HepG2 (cell line): ENCODE results near the gene GSTP1. TPM values are rescaled to one million over a fixed set of nuclear protein-coding genes. Genes with fewer than 3 reads are reported as not detected.

Experiments used
- ATAC-seq: fragments of 200-7000 bp; cut with Tn5 transposase; 3 replicates; pipeline ENCODE4 v1.9.1; 2020; ENCODE audit warnings: mild to moderate bottlenecking, moderate library complexity
- BruUV-seq: library from RNA; stranded (reverse); fragments of 400-500 nt; replicated peaks from 2 replicates; lab custom pipeline; 2021; lab: Mats Ljungman, UMichigan
- CTCF ChIA-PET: fragments of 300-600 bp; formaldehyde crosslinking; extraction: SDS; loops from one replicate; lab custom pipeline; 2021; ENCODE audit warnings: low total read pairs, inconsistent platforms, low intra/inter-chr PET ratio; lab: Yijun Ruan, JAX
- POLR2A ChIA-PET: fragments of 350-600 bp; sonication (Branson Sonifier 250); formaldehyde crosslinking; loops from one replicate; lab custom pipeline; 2020; ENCODE audit warnings: antibody characterized with exemption, inconsistent platforms; lab: Yijun Ruan, JAX
- DNase-seq: peaks from one replicate; pipeline ENCODE4 v3.0.0-alpha.2; 2015; ENCODE audit warnings: low spot score
- FAIRE-seq: peaks from 3 replicates; lab custom pipeline; 2011; peaks lifted over from hg19 to GRCh38; lab: Jason Lieb, UNC
- H2AFZ ChIP-seq: one replicate; pipeline ENCODE4 v1.6.1; 2011; ENCODE audit warnings: low read length, inconsistent platforms
- H3K27ac ChIP-seq: fragments of 300-600 bp; 3 replicates; pipeline ENCODE4 v1.8.0; 2011; ENCODE audit warnings: mixed run types, mild to moderate bottlenecking, mixed read lengths, low read length, inconsistent platforms; ENCODE audit not compliant: insufficient read depth; ENCODE audit errors: extremely low read length
- H3K27me3 ChIP-seq, 2 experiments: fragments of 200-600 bp in 1 of 2; 2 replicates in 1 of 2; 3 replicates in 1 of 2; pipeline versions ENCODE4 v1.6.0 to v1.8.0; 2011; ENCODE audit warnings: low read length in 2 of 2, mild to moderate bottlenecking in 2 of 2, moderate library complexity in 2 of 2, inconsistent platforms in 1 of 2; ENCODE audit not compliant: insufficient read depth in 2 of 2, control insufficient read depth in 1 of 2
- H3K36me3 ChIP-seq, 2 experiments: fragments of 200-600 bp in 1 of 2; replicated peaks in 1 of 2; 2 replicates in 1 of 2; 3 replicates in 1 of 2; pipeline versions ENCODE4 v1.5.1 to v1.8.0; 2011; ENCODE audit warnings: low read length in 2 of 2, inconsistent platforms in 1 of 2; ENCODE audit not compliant: insufficient read depth in 2 of 2, control insufficient read depth in 1 of 2
- H3K4me1 ChIP-seq: 2 replicates; pipeline ENCODE4 v1.5.1; 2012; ENCODE audit warnings: low read length, inconsistent platforms; ENCODE audit not compliant: insufficient read depth
- H3K4me2 ChIP-seq: 2 replicates; pipeline ENCODE4 v1.6.0; 2011; ENCODE audit warnings: low read depth, low read length, inconsistent platforms
- H3K4me3 ChIP-seq, 3 experiments: fragments of 200-600 bp in 1 of 3; sonication (generic), shearing (Covaris generic) in 1 of 3; replicated peaks in 1 of 3; 2 replicates each; pipeline ENCODE4 v1.5.1; 2011 to 2016; ENCODE audit warnings: low read length in 3 of 3, inconsistent platforms in 2 of 3, low read depth in 2 of 3, mild to moderate bottlenecking in 2 of 3, control low read depth in 1 of 3, mixed read lengths in 1 of 3; ENCODE audit not compliant: insufficient read depth in 1 of 3
- H3K79me2 ChIP-seq: one replicate; pipeline ENCODE4 v1.6.1; 2011; ENCODE audit warnings: low read length, inconsistent platforms; ENCODE audit not compliant: insufficient read depth
- H3K9ac ChIP-seq: 2 replicates; pipeline ENCODE4 v1.6.0; 2011; ENCODE audit warnings: mild to moderate bottlenecking, low read depth, low read length, inconsistent platforms; ENCODE audit not compliant: insufficient read depth
- H3K9me3 ChIP-seq: 2 replicates; pipeline ENCODE4 v1.5.1; 2012; ENCODE audit warnings: mild to moderate bottlenecking, low read length
- H4K20me1 ChIP-seq: 2 replicates; pipeline ENCODE4 v1.6.0; 2011; ENCODE audit warnings: inconsistent platforms, mild to moderate bottlenecking, low read length, moderate library complexity; ENCODE audit not compliant: insufficient read depth
- AHR ChIP-seq: IDR thresholded peaks from 2 replicates; pipeline ENCODE4 v1.6.1; 2018; ENCODE audit warnings: missing genetic modification reagents, missing compliant biosample characterization
- ARNT ChIP-seq: fragments of 450-650 bp; IDR thresholded peaks from 2 replicates; pipeline ENCODE4 v1.6.1; 2017
- CHCHD3 ChIP-seq: sonication (generic); formaldehyde crosslinking; IDR thresholded peaks from 2 replicates; pipeline ENCODE4 v1.8.0; 2022; ENCODE audit warnings: mild to moderate bottlenecking, missing genetic modification reagents, moderate library complexity
- ETV5 ChIP-seq: IDR thresholded peaks from 2 replicates; pipeline ENCODE4 v1.6.1; 2018; ENCODE audit warnings: missing biosample characterization, missing genetic modification reagents, inconsistent platforms, borderline replicate concordance
- HNRNPH1 ChIP-seq: fragments of 200-400 bp; formaldehyde crosslinking; optimal IDR thresholded peaks from 2 replicates; pipeline ENCODE3; 2017; ENCODE audit warnings: mild to moderate bottlenecking, low read depth, low read length
- MATR3 ChIP-seq: sonication (generic); formaldehyde crosslinking; IDR thresholded peaks from 2 replicates; pipeline ENCODE4 v1.4.0; 2020; ENCODE audit warnings: missing genetic modification reagents
- MIXL1 ChIP-seq: IDR thresholded peaks from 2 replicates; pipeline ENCODE4 v1.6.1; 2016
- NBN ChIP-seq: fragments of 450-650 bp; conservative IDR thresholded peaks from 2 replicates; pipeline ENCODE4 v1.6.1; 2017
- NCOA2 ChIP-seq: sonication (generic); formaldehyde crosslinking; IDR thresholded peaks from 2 replicates; pipeline ENCODE4 v1.8.0; 2022; ENCODE audit warnings: inconsistent platforms
- NFATC3 ChIP-seq: sonication (generic); formaldehyde crosslinking; IDR thresholded peaks from 2 replicates; pipeline ENCODE4 v1.5.1; 2020; ENCODE audit warnings: mild to moderate bottlenecking, missing genetic modification reagents
- ZBTB38 ChIP-seq: sonication (generic); formaldehyde crosslinking; IDR thresholded peaks from 2 replicates; pipeline ENCODE4 v1.5.1; 2020; ENCODE audit warnings: mild to moderate bottlenecking, missing genetic modification reagents
- ZMYM2 ChIP-seq: sonication (generic); formaldehyde crosslinking; IDR thresholded peaks from 2 replicates; pipeline ENCODE4 v1.8.0; 2022; ENCODE audit warnings: mild to moderate bottlenecking, missing genetic modification reagents
- ZNF30 ChIP-seq: sonication (generic); formaldehyde crosslinking; IDR thresholded peaks from 2 replicates; pipeline ENCODE4 v1.5.0; 2020; ENCODE audit warnings: mild to moderate bottlenecking, missing genetic modification reagents
- ZNF362 ChIP-seq: sonication (generic); formaldehyde crosslinking; IDR thresholded peaks from 2 replicates; pipeline ENCODE4 v1.4.0; 2020; ENCODE audit warnings: missing genetic modification reagents, mild to moderate bottlenecking, borderline replicate concordance
- ZNF512B ChIP-seq: sonication (generic); formaldehyde crosslinking; IDR thresholded peaks from 2 replicates; pipeline ENCODE4 v1.5.1; 2020; ENCODE audit warnings: missing genetic modification reagents, mild to moderate bottlenecking, borderline replicate concordance
- ZNF558 ChIP-seq: sonication (generic); formaldehyde crosslinking; IDR thresholded peaks from 2 replicates; pipeline ENCODE4 v1.9.0; 2022; ENCODE audit warnings: mild to moderate bottlenecking, missing genetic modification reagents, borderline replicate concordance
- ZNF598 ChIP-seq: sonication (generic); formaldehyde crosslinking; IDR thresholded peaks from 2 replicates; pipeline ENCODE4 v1.5.1; 2020; ENCODE audit warnings: mild to moderate bottlenecking, missing genetic modification reagents, borderline replicate concordance
- ZSCAN22 ChIP-seq: sonication (generic); formaldehyde crosslinking; IDR thresholded peaks from 2 replicates; pipeline ENCODE4 v1.4.0; 2020; ENCODE audit warnings: mild to moderate bottlenecking, missing genetic modification reagents
- WGBS: methylation state at CpG from one replicate; pipeline ENCODE4 v1.1.6; 2017; ENCODE audit warnings: low lambda C conversion rate; 5-methylcytosine and 5-hydroxymethylcytosine counted together
- in situ Hi-C: cut with HindIII; loops from 2 replicates; pipeline ENCODE4 v1.10.0; 2017; ENCODE audit warnings: low pct_unique_long_range_greater_than_20kb; ENCODE audit not compliant: extremely low pct_ligation_motif_present
- intact Hi-C: fragments of 100-400 bp; cut with micrococcal nuclease; formaldehyde crosslinking; loops from one replicate; pipeline ENCODE4 v1.10.0; 2022; ENCODE audit not compliant: unreplicated experiment
- polyA plus RNA-seq, 8 experiments: library from polyadenylated mRNA; depleted of rRNA in 3 of 8; stranded (reverse) in 7 of 8; unstranded in 1 of 8; fragments of >200 nt; fragmentation: Illumina TruSeq in 4 of 8; extraction: Trizol in 4 of 8; gene quantifications; 2 replicates each; pipeline versions ENCODE4 v1.2.1 to v1.2.3, GENCODE V29; 2011 to 2016; ENCODE audit warnings: low read depth in 4 of 8, missing spikeins in 1 of 8, mixed read lengths in 1 of 8; ENCODE audit not compliant: insufficient read depth in 1 of 8
- total RNA-seq, 5 experiments: library from RNA; depleted of rRNA; stranded (reverse); fragments of >200 nt; fragmentation: Illumina TruSeq; extraction: Trizol; gene quantifications; 2 replicates each; pipeline ENCODE4 v1.2.3, GENCODE V29; 2016; ENCODE audit warnings: low read depth in 1 of 5

Gene GSTP1
- total and polyA plus RNA-seq, 2 of the 13 experiments (the other 11 are each of a cell fraction or from before 2014, with no cell fraction given): not detected

- DNase-seq (no peak), ATAC-seq (no peak), FAIRE-seq (no peak)
- H3K36me3 ChIP-seq: no peaks in the 10 kb centered on the region
- no peak overlapping the region for H2AFZ ChIP-seq
- peaks cover 0 to 2% of the 10 kb centered on the region in 2 experiments; a peak in 1 of 5 replicates for H3K27me3 ChIP-seq
- WGBS: 0% methylated on average over 5 of the region's 5 CpGs
- H3K4me3 ChIP-seq: no peak overlapping the region
- TF ChIP-seq ETV5: no peak
- TF ChIP-seq ZNF598 (CRISPR knock-in tag): no peak
- no peak for TF ChIP-seq ZNF30 (CRISPR knock-in tag)
- TF ChIP-seq NBN: no peak
- TF ChIP-seq NFATC3 (CRISPR knock-in tag): no peak
- no peak for TF ChIP-seq CHCHD3
- TF ChIP-seq AHR (CRISPR knock-in tag): no peak
- no peak for TF ChIP-seq HNRNPH1
- no peak for TF ChIP-seq ZNF558 (CRISPR knock-in tag)
- TF ChIP-seq ZMYM2: no peak
- TF ChIP-seq MATR3 (CRISPR knock-in tag): no peak
- TF ChIP-seq NCOA2 (CRISPR knock-in tag): no peak
- TF ChIP-seq ZNF512B (CRISPR knock-in tag): no peak
- no peak for TF ChIP-seq ZNF362 (CRISPR knock-in tag)
- TF ChIP-seq ARNT: no peak
- no peak for TF ChIP-seq ZSCAN22 (CRISPR knock-in tag)
- no peak for TF ChIP-seq ZBTB38 (CRISPR knock-in tag)
- no peak for TF ChIP-seq MIXL1
- intact Hi-C loops (loop anchor here (1.0 kb wide), 1 partner anchor 34 kb away; the partner anchor contains the start of gene NDUFV1), in situ Hi-C loops (no loop called here)
- ChIA-PET POLR2A (interaction anchor here (1.2 to 1.6 kb wide), 4 partner anchors 10 to 170 kb away, joined by 3 read pairs; partner anchors contain the start of gene PPP1CA), CTCF (interaction anchor here (1.3 to 1.7 kb wide), 2 partner anchors 34 to 43 kb away, joined by 3 to 20 read pairs; partner anchors contain the start of gene NDUFV1)
- BruUV-seq: no TSS peak
- H3K9me3 ChIP-seq: no peaks in the 10 kb centered on the region
- peaks cover 10% of the 10 kb centered on the region for H3K4me1 ChIP-seq
- H3K9ac ChIP-seq: no peak overlapping the region
- H3K79me2 ChIP-seq: no peaks in the 10 kb centered on the region
- H4K20me1 ChIP-seq: no peaks in the 10 kb centered on the region
- H3K27ac ChIP-seq: no peak overlapping the region
- H3K4me2 ChIP-seq: no peak overlapping the region
Measured at GRCh38 chr11:67572305-67572704, 11.3 kb upstream of the GSTP1 start.
